ENCODE data around the gene CEACAM18.

- TF ChIP-seq CTCF (IDR thresholded peaks at IDR 0.05) (no peak), POLR2A (IDR thresholded peaks at IDR 0.05; ENCODE audit: low read depth) (no peak), POLR2AphosphoS5 (IDR thresholded peaks at IDR 0.05) (no peak)
These were observed 25.0 kb downstream of the CEACAM18 start for GRCh38 chr19:51503286-51503817.
